ENCODE data around the gene UAP1L1. TPM values are rescaled to one million over a fixed set of nuclear protein-coding genes. Genes with fewer than 3 reads are reported as not detected.
"Not testable (repeated sequence)": the region's sequence is repeated elsewhere in the genome, so short reads cannot be mapped to it uniquely, and the experiment has no call there.

UAP1L1 gene
- total RNA-seq, 1 donor from 2014 or later, result 0.57 TPM

GRCh38 chr9:137122796-137123467 is 45.6 kb downstream of the UAP1L1 start:
- H3K27me3 Mint-ChIP-seq; H3K36me3 Mint-ChIP-seq (ENCODE audit: insufficient read depth); H3K27ac Mint-ChIP-seq; H3K4me3 Mint-ChIP-seq (ENCODE audit: low read depth); DNase-seq (ENCODE audit: low spot score, unreplicated experiment); H3K9me3 Mint-ChIP-seq (ENCODE audit: low read depth): not testable (repeated sequence)
- H3K4me1 Mint-ChIP-seq (ENCODE audit: low read depth), result peaks cover 14% of the 10 kb centered on the region

GRCh38 chr9:137123468-137123837 is 46.1 kb downstream of the UAP1L1 start:
- Mint-ChIP-seq H3K36me3 (ENCODE audit: insufficient read depth) (no peaks in the 10 kb centered on the region), H3K4me3 (ENCODE audit: low read depth) (no peak overlapping the region), H3K27ac (no peak overlapping the region), H3K4me1 (ENCODE audit: low read depth) (peaks cover 19% of the 10 kb centered on the region), H3K27me3 (no peaks in the 10 kb centered on the region), H3K9me3 (ENCODE audit: low read depth) (no peaks in the 10 kb centered on the region)
- TF ChIP-seq CTCF (IDR thresholded peaks at IDR 0.05; ENCODE audit: unreplicated experiment), result no peak
- DNase-seq (ENCODE audit: low spot score, unreplicated experiment), result no peak

GRCh38 chr9:137123952-137124462 is 46.7 kb downstream of the UAP1L1 start:
- H3K4me3 Mint-ChIP-seq (ENCODE audit: low read depth); H3K9me3 Mint-ChIP-seq (ENCODE audit: low read depth); DNase-seq (ENCODE audit: low spot score, unreplicated experiment); H3K27me3 Mint-ChIP-seq; H3K36me3 Mint-ChIP-seq (ENCODE audit: insufficient read depth); H3K27ac Mint-ChIP-seq: not testable (repeated sequence)
- peaks cover 24% of the 10 kb centered on the region for H3K4me1 Mint-ChIP-seq (ENCODE audit: low read depth)

GRCh38 chr9:137126786-137127185 is 49.5 kb downstream of the UAP1L1 start:
- no peak for DNase-seq (ENCODE audit: low spot score, unreplicated experiment)
- Mint-ChIP-seq H3K9me3 (ENCODE audit: low read depth) (no peaks in the 10 kb centered on the region), H3K27ac (peak overlapping the region; percentile 94), H3K4me1 (ENCODE audit: low read depth) (peaks cover 24% of the 10 kb centered on the region), H3K36me3 (ENCODE audit: insufficient read depth) (no peaks in the 10 kb centered on the region), H3K27me3 (no peaks in the 10 kb centered on the region), H3K4me3 (ENCODE audit: low read depth) (peak overlapping the region; percentile 87)
- TF ChIP-seq CTCF (IDR thresholded peaks at IDR 0.05; ENCODE audit: unreplicated experiment), result no peak

GRCh38 chr9:137127301-137128157 is 50.2 kb downstream of the UAP1L1 start:
- H3K36me3 Mint-ChIP-seq (ENCODE audit: insufficient read depth), result no peaks in the 10 kb centered on the region
- peaks cover 24% of the 10 kb centered on the region for H3K4me1 Mint-ChIP-seq (ENCODE audit: low read depth)
- no peaks in the 10 kb centered on the region for H3K9me3 Mint-ChIP-seq (ENCODE audit: low read depth)
- H3K27ac Mint-ChIP-seq, result peak overlapping the region; percentile 97
- H3K4me3 Mint-ChIP-seq (ENCODE audit: low read depth), result peak overlapping the region; percentile 87
- peaks cover 2% of the 10 kb centered on the region for H3K27me3 Mint-ChIP-seq
- DNase-seq (ENCODE audit: low spot score, unreplicated experiment), result no peak
- no peak for TF ChIP-seq CTCF (IDR thresholded peaks at IDR 0.05; ENCODE audit: unreplicated experiment)

- H3K27ac Mint-ChIP-seq, result peak overlapping the region; percentile 97
- no peak for TF ChIP-seq CTCF (IDR thresholded peaks at IDR 0.05; ENCODE audit: unreplicated experiment)
Observed at GRCh38 chr9:137128158-137128861, 51.0 kb downstream of the UAP1L1 start.

More at GRCh38 chr9:137128158-137128861, 51.0 kb downstream of the UAP1L1 start:
- no peak for DNase-seq (ENCODE audit: low spot score, unreplicated experiment)
- H3K36me3 Mint-ChIP-seq (ENCODE audit: insufficient read depth), result no peaks in the 10 kb centered on the region
- H3K9me3 Mint-ChIP-seq (ENCODE audit: low read depth), result no peaks in the 10 kb centered on the region
- H3K4me1 Mint-ChIP-seq (ENCODE audit: low read depth), result peaks cover 24% of the 10 kb centered on the region
- H3K27me3 Mint-ChIP-seq, result peaks cover 8% of the 10 kb centered on the region
- peak overlapping the region; percentile 87 for H3K4me3 Mint-ChIP-seq (ENCODE audit: low read depth)
